HG02610 (cell line): ENCODE data around the gene CACTIN.

Experiments used
- ATAC-seq: cut with Tn5 transposase; IDR thresholded peaks from one replicate; pipeline ENCODE4 v1.9.1; 2021; ENCODE audit warnings: mild to moderate bottlenecking, moderate library complexity; ENCODE audit not compliant: unreplicated experiment

Gene CACTIN

GRCh38 chr19:3612901-3613741 lies 13.5 kb downstream of the CACTIN start:
- ATAC-seq, result no peak

- ATAC-seq, result no peak
These were observed 14.3 kb downstream of the CACTIN start for GRCh38 chr19:3612330-3612729.

- no peak for ATAC-seq
These were observed 14.7 kb downstream of the CACTIN start for GRCh38 chr19:3611841-3612240.

GRCh38 chr19:3610745-3611717 lies 15.6 kb downstream of the CACTIN start:
- no peak for ATAC-seq

- no peak for ATAC-seq
These were observed 16.5 kb downstream of the CACTIN start for GRCh38 chr19:3609779-3610719.

- ATAC-seq, result no peak
These were observed 17.8 kb downstream of the CACTIN start for GRCh38 chr19:3608750-3609322.

- no peak for ATAC-seq
These were observed 18.4 kb downstream of the CACTIN start for GRCh38 chr19:3608079-3608641.

- ATAC-seq, result no peak
These were observed 19.1 kb downstream of the CACTIN start for GRCh38 chr19:3607303-3608078.

- no peak for ATAC-seq
These were observed 19.8 kb downstream of the CACTIN start, which contains the start of gene TBXA2R for GRCh38 chr19:3606690-3607289. Gene TBXA2R, minus strand, starts transcription at chr19:3606875. Its CDS starts 6,241 bp downstream, at chr19:3600634.

GRCh38 chr19:3606174-3606689 lies 20.4 kb downstream of the CACTIN start:
- ATAC-seq, result no peak

GRCh38 chr19:3605770-3606169 lies 20.8 kb downstream of the CACTIN start:
- ATAC-seq, result no peak

GRCh38 chr19:3605361-3605760 lies 21.2 kb downstream of the CACTIN start:
- ATAC-seq, result no peak

GRCh38 chr19:3604987-3605343 lies 21.6 kb downstream of the CACTIN start:
- no peak for ATAC-seq

- ATAC-seq, result no peak
These were observed 22.2 kb downstream of the CACTIN start for GRCh38 chr19:3604227-3604986.

GRCh38 chr19:3603121-3603811 lies 23.3 kb downstream of the CACTIN start:
- no peak for ATAC-seq

GRCh38 chr19:3601021-3601420 lies 25.6 kb downstream of the CACTIN start:
- ATAC-seq, result no peak

- ATAC-seq, result no peak
These were observed 26.8 kb downstream of the CACTIN start for GRCh38 chr19:3599776-3600187.
